ENCODE data around the gene BARHL1. TPM values are rescaled to one million over a fixed set of nuclear protein-coding genes. Genes with fewer than 3 reads are reported as not detected.
A peak's percentile ranks its signal among the peaks of the same experiment; 100 is the strongest.

Gene BARHL1
- total and polyA plus RNA-seq, 2 of the 4 experiments (the other 2 are of a cell fraction): not detected

- H3K4me1 ChIP-seq (ENCODE audit: control insufficient read depth, insufficient read depth, low read length): no peaks in the 10 kb centered on the region; the same call in 1 of the 2 replicates
- CTCF ChIA-PET: interaction anchor here (0.6 kb wide), 1 partner anchor 183 kb away, joined by 8 read pairs; no protein-coding TSS in a partner anchor
- no peak overlapping the region for H2AK9ac ChIP-seq (replicated peaks; ENCODE audit: low read depth, low read length, poor library complexity)
- no peaks in the 10 kb centered on the region for H3K36me3 ChIP-seq (ENCODE audit: control insufficient read depth, insufficient read depth, low read length)
- no peak overlapping the region for H3K18ac ChIP-seq (ENCODE audit: low read depth, low read length)
- H2BK20ac ChIP-seq (ENCODE audit: low read depth, low read length): no peak overlapping the region
- no peak overlapping the region for H2BK5ac ChIP-seq (ENCODE audit: low read depth, low read length, poor library complexity, severe bottlenecking)
- BruUV-seq (replicated peaks): no TSS peak
- dilution Hi-C loops (cut with HindIII; ENCODE audit: low sequenced_read_pairs, unreplicated experiment) (no loop called here), in situ Hi-C loops (cut with MboI; ENCODE audit: low sequenced_read_pairs) (no loop called here), intact Hi-C loops (cut with micrococcal nuclease) (no loop called here)
- no peaks in the 10 kb centered on the region for H3K79me1 ChIP-seq (ENCODE audit: low read depth in 1 of 2, low read length in 2 of 2)
- H2AFZ ChIP-seq (replicated peaks; ENCODE audit: low read length, poor library complexity): no peak overlapping the region
- H3K9me3 ChIP-seq (ENCODE audit: control insufficient read depth, insufficient read depth, low read length): peaks cover 2% of the 10 kb centered on the region
- H2BK120ac ChIP-seq (ENCODE audit: low read depth, low read length): no peak overlapping the region
- H3K23ac ChIP-seq (ENCODE audit: low read depth, low read length): peak overlapping the region; percentile 7; the same call in 1 of the 2 replicates
- no peak overlapping the region for H3K4me3 ChIP-seq (ENCODE audit: insufficient read depth, low read depth, low read length)
- no peak overlapping the region for H4K5ac ChIP-seq (ENCODE audit: low read depth, low read length)
- no peak overlapping the region for H3K4ac ChIP-seq (ENCODE audit: low read depth, low read length)
- H3K56ac ChIP-seq (ENCODE audit: extremely low read depth, insufficient read depth, low read length): no peak overlapping the region
- no peak overlapping the region for H3K4me2 ChIP-seq (ENCODE audit: low read depth, low read length)
- peaks cover 53% of the 10 kb centered on the region for H4K20me1 ChIP-seq (ENCODE audit: insufficient read depth, low read length)
- POLR2A ChIA-PET (ENCODE audit: unreplicated experiment): no interaction called here
- no peak overlapping the region for H2BK15ac ChIP-seq (ENCODE audit: low read depth, low read length)
- no peak overlapping the region for H3K14ac ChIP-seq (replicated peaks; ENCODE audit: low read depth, low read length)
- ATAC-seq (ENCODE audit: low read depth) (no peak), DNase-seq (no peak)
- WGBS, 2 experiments (ENCODE audit: extremely low coverage in 2 of 2, insufficient read length in 1 of 2): 3% methylated on average over 12 of the region's 74 CpGs; no CpG with 5 or more reads in 1 of the 2 experiments
- no peak overlapping the region for H4K8ac ChIP-seq (ENCODE audit: low read depth in 2 of 2, low read length in 2 of 2)
- TF ChIP-seq MAFK (IDR thresholded peaks at IDR 0.05; ENCODE audit: low read depth, low read length): no peak
- no peak for TF ChIP-seq POLR2A (IDR thresholded peaks at IDR 0.05; ENCODE audit: low read depth, low read length)
- no peak for TF ChIP-seq SMC3 (IDR thresholded peaks at IDR 0.05; ENCODE audit: low read depth, low read length)
- TF ChIP-seq BHLHE40 (IDR thresholded peaks at IDR 0.05; ENCODE audit: low read depth, low read length): no peak
- TF ChIP-seq CHD1 (IDR thresholded peaks at IDR 0.05; ENCODE audit: low read depth, low read length): no peak
- TF ChIP-seq USF2 (IDR thresholded peaks at IDR 0.05; ENCODE audit: low read depth, low read length): no peak
- TF ChIP-seq FOS (IDR thresholded peaks at IDR 0.05; ENCODE audit: low read depth, low read length): no peak
- no peak for TF ChIP-seq MAZ (IDR thresholded peaks at IDR 0.05; ENCODE audit: borderline replicate concordance, low read depth, low read length)
- H3K27me3 ChIP-seq (ENCODE audit: control insufficient read depth, insufficient read depth, low read length): peaks cover 96% of the 10 kb centered on the region
- H3K27ac ChIP-seq (ENCODE audit: insufficient read depth, low read length): no peak overlapping the region
- no peak overlapping the region for H3K9ac ChIP-seq (ENCODE audit: low read depth, low read length)
- no peaks in the 10 kb centered on the region; the same call in 1 of the 2 replicates for H3K9me1 ChIP-seq (ENCODE audit: insufficient read depth, low read length)
- H4K91ac ChIP-seq (ENCODE audit: insufficient read depth, low read depth, low read length): no peak overlapping the region
- no peak overlapping the region for H2AK5ac ChIP-seq (ENCODE audit: low read depth, low read length)
These were observed 4.6 kb downstream of the BARHL1 start for GRCh38 chr9:132586830-132587591.

All from IMR-90 (cell line).